Neural progenitor cell (in vitro differentiated cells): ENCODE measurements around the gene PPIH. TPM values are rescaled to one million over a fixed set of nuclear protein-coding genes. Genes with fewer than 3 reads are reported as not detected.

ENCODE experiments used
- DNase-seq: peaks from one replicate; pipeline ENCODE4 v3.0.0-alpha.2; 2016; ENCODE audit warnings: low spot score
- H2AFZ ChIP-seq: fragments of 200-600 bp; sonication (generic); replicated peaks from 2 replicates; pipeline ENCODE4 v1.6.1; 2016; ENCODE audit warnings: antibody characterized with exemption
- H3F3A ChIP-seq: fragments of 200-600 bp; sonication (generic); 2 replicates; pipeline ENCODE4 v1.6.1; 2016; ENCODE audit warnings: antibody characterized with exemption, low read depth
- H3K27ac ChIP-seq: fragments of 200-600 bp; sonication (generic); 2 replicates; pipeline ENCODE4 v1.5.1; 2016; ENCODE audit warnings: mild to moderate bottlenecking
- H3K27me3 ChIP-seq: fragments of 200-600 bp; sonication (generic); 2 replicates; pipeline ENCODE4 v1.6.1; 2016; ENCODE audit warnings: mild to moderate bottlenecking, moderate library complexity
- H3K36me3 ChIP-seq: fragments of 200-600 bp; sonication (generic); 2 replicates; pipeline ENCODE4 v1.5.1; 2016
- H3K4me1 ChIP-seq: fragments of 200-600 bp; sonication (generic); 2 replicates; pipeline ENCODE4 v1.6.1; 2016; ENCODE audit warnings: mixed run types
- H3K4me2 ChIP-seq: fragments of 200-600 bp; sonication (generic); 2 replicates; pipeline ENCODE4 v1.6.1; 2016
- H3K4me3 ChIP-seq: fragments of 200-600 bp; sonication (generic); 2 replicates; pipeline ENCODE4 v1.5.1; 2016
- H3K79me2 ChIP-seq: fragments of 200-600 bp; sonication (generic); 2 replicates; pipeline ENCODE4 v1.6.1; 2016; ENCODE audit warnings: low read depth
- H3K9ac ChIP-seq: fragments of 200-600 bp; sonication (generic); 2 replicates; pipeline ENCODE4 v1.6.1; 2016
- H3K9me3 ChIP-seq: fragments of 200-600 bp; sonication (generic); 2 replicates; pipeline ENCODE4 v1.5.1; 2016; ENCODE audit warnings: low read depth
- H4K20me1 ChIP-seq: fragments of 200-600 bp; sonication (generic); 2 replicates; pipeline ENCODE4 v1.6.1; 2016; ENCODE audit warnings: low read depth
- H3K27ac Mint-ChIP-seq: 3 replicates; pipeline ENCODE4 v1.8.0; 2021; ENCODE audit warnings: mixed read lengths
- H3K27me3 Mint-ChIP-seq: 2 replicates; pipeline ENCODE4 v1.8.0; 2022; ENCODE audit warnings: low read depth, mild to moderate bottlenecking, inconsistent platforms, moderate library complexity, mixed read lengths; ENCODE audit not compliant: insufficient read depth
- H3K36me3 Mint-ChIP-seq: 3 replicates; pipeline ENCODE4 v1.8.0; 2021; ENCODE audit warnings: mixed read lengths
- H3K4me1 Mint-ChIP-seq: 3 replicates; pipeline ENCODE4 v1.8.0; 2021; ENCODE audit warnings: mixed read lengths
- H3K4me3 Mint-ChIP-seq: 3 replicates; pipeline ENCODE4 v1.8.0; 2021; ENCODE audit warnings: mild to moderate bottlenecking, moderate library complexity, mixed read lengths
- H3K9me3 Mint-ChIP-seq: 3 replicates; pipeline ENCODE4 v1.8.0; 2020; ENCODE audit warnings: mixed read lengths
- CTCF ChIP-seq: fragments of 200-600 bp; sonication (generic); IDR thresholded peaks from 2 replicates; pipeline ENCODE4 v1.5.1; 2017; ENCODE audit warnings: antibody characterized with exemption, mild to moderate bottlenecking
- EZH2 ChIP-seq: fragments of 200-600 bp; sonication (generic); IDR thresholded peaks from 2 replicates; pipeline ENCODE4 v1.6.1; 2017; ENCODE audit warnings: antibody characterized with exemption, mild to moderate bottlenecking, moderate library complexity
- EZH2phosphoT487 ChIP-seq: fragments of 200-600 bp; sonication (generic); IDR thresholded peaks from 2 replicates; pipeline ENCODE4 v1.6.1; 2017; ENCODE audit warnings: antibody characterized with exemption
- total RNA-seq: library from RNA; depleted of rRNA; stranded (reverse); fragments of >200 nt; gene quantifications from 2 replicates; pipeline ENCODE4 v1.2.3, GENCODE V29; 2015; ENCODE audit warnings: low replicate concordance

Gene PPIH
- total RNA-seq: 77.9 and 126 TPM in 2 replicates

DNA sequence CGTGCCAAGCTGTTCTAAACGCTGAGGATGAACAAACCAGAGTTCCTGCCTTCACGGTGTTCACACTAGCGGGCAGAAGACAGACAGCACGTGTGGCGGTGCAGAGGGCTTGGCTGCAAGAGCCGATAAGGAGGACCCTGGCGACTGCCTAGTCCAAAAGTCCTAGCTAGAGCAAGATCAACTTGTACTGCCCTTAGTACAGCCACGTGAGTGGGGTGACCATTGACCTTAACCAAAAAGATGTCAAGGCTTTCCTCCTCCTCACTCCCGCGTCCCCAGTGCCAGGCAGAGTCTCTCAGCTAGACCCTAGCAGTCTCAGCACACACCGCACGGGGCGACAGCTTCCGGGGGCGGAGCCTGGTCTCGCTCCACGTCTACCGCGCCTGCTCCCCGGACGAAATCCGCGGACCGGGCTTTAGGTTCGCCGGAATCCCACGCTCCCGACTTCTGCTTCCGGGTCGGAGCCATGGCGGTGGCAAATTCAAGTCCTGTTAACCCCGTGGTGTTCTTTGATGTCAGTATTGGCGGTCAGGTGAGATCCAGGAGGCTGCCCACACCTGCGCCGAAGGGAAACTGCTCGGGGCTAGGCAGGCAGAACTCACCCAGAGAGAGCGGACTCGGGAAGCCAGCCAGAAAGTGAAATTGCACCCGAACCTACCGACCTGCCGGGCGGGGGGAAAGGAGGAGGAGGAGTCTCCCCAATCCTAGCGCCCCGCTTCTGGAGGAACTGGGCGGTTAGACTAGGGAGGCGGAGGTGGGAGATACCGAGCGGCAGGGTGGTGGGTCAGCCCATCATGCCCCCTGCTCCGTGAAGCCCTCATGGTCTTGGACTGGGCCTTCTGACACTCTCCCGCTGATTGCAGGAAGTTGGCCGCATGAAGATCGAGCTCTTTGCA, at the start of gene PPIH:
Gene PPIH (plus strand): TSS at position 443 of the 896 bp plus-strand sequence. CDS start 24 bp downstream, at position 467.
- no peaks in the 10 kb centered on the region for H3K9me3 ChIP-seq
- peaks cover 11% of the 10 kb centered on the region for H3K4me1 ChIP-seq
- H3K9ac ChIP-seq: peak within 1 kb of the TSS; percentile 38
- peaks cover 13% of the 10 kb centered on the region for H3K27me3 ChIP-seq
- Mint-ChIP-seq H3K4me1 (peaks cover 24% of the 10 kb centered on the region), H3K27ac (peak within 1 kb of the TSS; percentile 92), H3K9me3 (no peaks in the 10 kb centered on the region), H3K4me3 (peak within 1 kb of the TSS; percentile 95), H3K36me3 (peaks cover 9% of the 10 kb centered on the region), H3K27me3 (peaks cover 2% of the 10 kb centered on the region)
- H3K4me2 ChIP-seq: peak within 1 kb of the TSS; percentile 93
- H3K36me3 ChIP-seq: no peaks in the 10 kb centered on the region
- peaks cover 25% of the 10 kb centered on the region for H3K79me2 ChIP-seq
- peak within 1 kb of the TSS; percentile 95 for H2AFZ ChIP-seq
- TF ChIP-seq EZH2phosphoT487 (no peak), CTCF (peak; percentile 33), EZH2 (no peak)
- DNase-seq: peak; percentile 96
- H3K27ac ChIP-seq: no peak within 1 kb of the TSS
- H3K4me3 ChIP-seq: peak within 1 kb of the TSS; percentile 79
- no peaks in the 10 kb centered on the region for H4K20me1 ChIP-seq
- H3F3A ChIP-seq: peaks cover 11% of the 10 kb centered on the region

- H3K27me3 ChIP-seq: no peaks in the 10 kb centered on the region
- H3K9me3 ChIP-seq: no peaks in the 10 kb centered on the region
- H3K27me3 Mint-ChIP-seq: peaks cover 2% of the 10 kb centered on the region
- no peak overlapping the region for H3K4me2 ChIP-seq
- TF ChIP-seq EZH2phosphoT487 (no peak), CTCF (no peak), EZH2 (no peak)
- no peak overlapping the region for H3K4me3 ChIP-seq
- no peaks in the 10 kb centered on the region for H4K20me1 ChIP-seq
- no peaks in the 10 kb centered on the region for H3K9me3 Mint-ChIP-seq
- H3K4me3 Mint-ChIP-seq: no peak overlapping the region
- H3K9ac ChIP-seq: no peak overlapping the region
- H3K36me3 Mint-ChIP-seq: no peaks in the 10 kb centered on the region
- DNase-seq: no peak
- H3K79me2 ChIP-seq: no peaks in the 10 kb centered on the region
- no peaks in the 10 kb centered on the region for H3K4me1 ChIP-seq
- H3K27ac ChIP-seq: no peak overlapping the region
- peaks cover 4% of the 10 kb centered on the region for H3K4me1 Mint-ChIP-seq
- H3K27ac Mint-ChIP-seq: no peak overlapping the region
- H3F3A ChIP-seq: no peaks in the 10 kb centered on the region
- no peak overlapping the region for H2AFZ ChIP-seq
- H3K36me3 ChIP-seq: no peaks in the 10 kb centered on the region
Observed at GRCh38 chr1:42613803-42614131, 44.5 kb upstream of the PPIH start.

- no peak overlapping the region for H3K27ac ChIP-seq
- H3K27me3 ChIP-seq: no peaks in the 10 kb centered on the region
- H3K4me1 ChIP-seq: no peaks in the 10 kb centered on the region
- no peak overlapping the region for H3K9ac ChIP-seq
- H2AFZ ChIP-seq: no peak overlapping the region
- Mint-ChIP-seq H3K4me3 (no peak overlapping the region), H3K27ac (no peak overlapping the region), H3K27me3 (no peaks in the 10 kb centered on the region), H3K4me1 (no peaks in the 10 kb centered on the region), H3K36me3 (no peaks in the 10 kb centered on the region), H3K9me3 (no peaks in the 10 kb centered on the region)
- no peak overlapping the region for H3K4me3 ChIP-seq
- no peaks in the 10 kb centered on the region for H3K36me3 ChIP-seq
- H3K79me2 ChIP-seq: no peaks in the 10 kb centered on the region
- H4K20me1 ChIP-seq: no peaks in the 10 kb centered on the region
- H3K9me3 ChIP-seq: no peaks in the 10 kb centered on the region
- no peak for TF ChIP-seq EZH2
- TF ChIP-seq EZH2phosphoT487: no peak
- no peak for TF ChIP-seq CTCF
- no peaks in the 10 kb centered on the region for H3F3A ChIP-seq
- DNase-seq: no peak
- H3K4me2 ChIP-seq: no peak overlapping the region
Observed at GRCh38 chr1:42618866-42619265, 39.4 kb upstream of the PPIH start.
